T-helper 2 cell treated with Interferon-gamma antibody and Interleukin-4, amounts not matched to agents 5 μg/mL and 100 μg/mL, for 36 hours (primary cell): ENCODE data around the gene MFAP4.

ENCODE experiments used
- DNase-seq: peaks from one replicate; pipeline ENCODE4 v3.0.0; 2021; ENCODE audit warnings: low spot score
- H3K27ac Mint-ChIP-seq: one replicate; pipeline ENCODE4 v1.8.0; 2021; ENCODE audit warnings: mild to moderate bottlenecking, mixed read lengths
- H3K27me3 Mint-ChIP-seq: one replicate; pipeline ENCODE4 v1.8.0; 2021; ENCODE audit warnings: low read depth, mixed read lengths
- H3K36me3 Mint-ChIP-seq: one replicate; pipeline ENCODE4 v1.8.0; 2021; ENCODE audit warnings: low read depth, mixed read lengths
- H3K4me1 Mint-ChIP-seq: one replicate; pipeline ENCODE4 v1.8.0; 2021; ENCODE audit warnings: low read depth, mixed read lengths
- H3K4me3 Mint-ChIP-seq: one replicate; pipeline ENCODE4 v1.8.0; 2022; ENCODE audit warnings: mild to moderate bottlenecking, moderate library complexity, mixed read lengths
- H3K9me3 Mint-ChIP-seq: one replicate; pipeline ENCODE4 v1.8.0; 2021; ENCODE audit warnings: mixed read lengths

Gene MFAP4

GRCh38 chr17:19338031-19338990 lies 48.7 kb downstream of the MFAP4 start:
- H3K36me3 Mint-ChIP-seq: no peaks in the 10 kb centered on the region
- H3K4me3 Mint-ChIP-seq: no peak overlapping the region
- H3K4me1 Mint-ChIP-seq: no peaks in the 10 kb centered on the region
- peak; percentile 56 for DNase-seq
- H3K27me3 Mint-ChIP-seq: no peaks in the 10 kb centered on the region
- H3K27ac Mint-ChIP-seq: no peak overlapping the region
- no peaks in the 10 kb centered on the region for H3K9me3 Mint-ChIP-seq

- Mint-ChIP-seq H3K36me3 (no peaks in the 10 kb centered on the region), H3K9me3 (no peaks in the 10 kb centered on the region), H3K4me1 (no peaks in the 10 kb centered on the region), H3K4me3 (no peak overlapping the region), H3K27me3 (no peaks in the 10 kb centered on the region), H3K27ac (no peak overlapping the region)
- DNase-seq: no peak
These were observed 49.3 kb downstream of the MFAP4 start for GRCh38 chr17:19337712-19338023.

GRCh38 chr17:19336938-19337711 lies 49.9 kb downstream of the MFAP4 start:
- no peaks in the 10 kb centered on the region for H3K4me1 Mint-ChIP-seq
- no peak overlapping the region for H3K27ac Mint-ChIP-seq
- H3K4me3 Mint-ChIP-seq: no peak overlapping the region
- no peak for DNase-seq
- no peaks in the 10 kb centered on the region for H3K9me3 Mint-ChIP-seq
- H3K27me3 Mint-ChIP-seq: no peaks in the 10 kb centered on the region
- no peaks in the 10 kb centered on the region for H3K36me3 Mint-ChIP-seq

- Mint-ChIP-seq H3K4me3 (no peak overlapping the region), H3K27ac (no peak overlapping the region), H3K4me1 (no peaks in the 10 kb centered on the region), H3K9me3 (no peaks in the 10 kb centered on the region), H3K36me3 (no peaks in the 10 kb centered on the region), H3K27me3 (no peaks in the 10 kb centered on the region)
- no peak for DNase-seq
These were observed 50.9 kb downstream of the MFAP4 start for GRCh38 chr17:19335951-19336631.

GRCh38 chr17:19334331-19334730 lies 52.7 kb downstream of the MFAP4 start:
- H3K27ac Mint-ChIP-seq: no peak overlapping the region
- H3K27me3 Mint-ChIP-seq: no peaks in the 10 kb centered on the region
- no peak for DNase-seq
- no peaks in the 10 kb centered on the region for H3K36me3 Mint-ChIP-seq
- no peaks in the 10 kb centered on the region for H3K4me1 Mint-ChIP-seq
- no peak overlapping the region for H3K4me3 Mint-ChIP-seq
- H3K9me3 Mint-ChIP-seq: no peaks in the 10 kb centered on the region

- H3K4me3 Mint-ChIP-seq: no peak overlapping the region
- H3K27me3 Mint-ChIP-seq: no peaks in the 10 kb centered on the region
- DNase-seq: no peak
- H3K9me3 Mint-ChIP-seq: no peaks in the 10 kb centered on the region
- no peak overlapping the region for H3K27ac Mint-ChIP-seq
- no peaks in the 10 kb centered on the region for H3K36me3 Mint-ChIP-seq
- no peaks in the 10 kb centered on the region for H3K4me1 Mint-ChIP-seq
These were observed 53.2 kb downstream of the MFAP4 start for GRCh38 chr17:19333736-19334290.
